Upper lobe of left lung (tissue), 6 donors: ENCODE measurements around the gene ADAMTS17. TPM values are rescaled to one million over a fixed set of nuclear protein-coding genes. Genes with fewer than 3 reads are reported as not detected.

ENCODE experiments used
- ATAC-seq, 2 donors: fragments of 200-7000 bp; cut with Tn5 transposase; one replicate each; pipeline ENCODE4 v1.9.1; 2022; ENCODE audit warnings: mild to moderate bottlenecking in 2 of 2, moderate library complexity in 2 of 2; ENCODE audit not compliant: low FRiP score in 2 of 2
- DNase-seq, 2 donors: peaks; one replicate each; pipeline ENCODE4 v3.0.0-alpha.2; 2019 to 2020
- H3K27ac ChIP-seq, 4 donors: fragments of 200-600 bp; sonication (generic); one replicate each; pipeline ENCODE4 v1.5.1; 2016 to 2019
- H3K27me3 ChIP-seq, 4 donors: fragments of 200-600 bp; sonication (generic); one replicate each; pipeline ENCODE4 v1.5.1; 2017 to 2019
- H3K36me3 ChIP-seq, 4 donors: fragments of 200-600 bp; sonication (generic); one replicate each; pipeline ENCODE4 v1.5.1; 2016 to 2019
- H3K4me1 ChIP-seq, 4 donors: fragments of 200-600 bp; sonication (generic); one replicate each; pipeline ENCODE4 v1.5.1; 2018 to 2019
- H3K4me3 ChIP-seq, 4 donors: fragments of 200-600 bp; sonication (generic); one replicate each; pipeline ENCODE4 v1.5.1; 2017 to 2019; ENCODE audit warnings: mild to moderate bottlenecking in 2 of 4, moderate library complexity in 1 of 4
- H3K9me3 ChIP-seq, 4 donors: fragments of 200-600 bp; sonication (generic); one replicate each; pipeline ENCODE4 v1.5.1; 2018 to 2019
- EP300 ChIP-seq, 4 donors: sonication (generic); formaldehyde crosslinking; IDR thresholded peaks; one replicate each; pipeline ENCODE4 v1.5.1; 2017; ENCODE audit warnings: antibody characterized with exemption in 4 of 4, control low read depth in 2 of 4
- POLR2A ChIP-seq, 4 donors: fragments of 450-650 bp; IDR thresholded peaks; one replicate each; pipeline ENCODE4 v1.5.1; 2016 to 2017; ENCODE audit warnings: antibody characterized with exemption in 4 of 4, mild to moderate bottlenecking in 2 of 4
- POLR2AphosphoS5 ChIP-seq, 2 donors: sonication (generic); formaldehyde crosslinking; IDR thresholded peaks; one replicate each; pipeline ENCODE4 v1.5.1; 2017; ENCODE audit warnings: antibody characterized with exemption in 2 of 2
- WGBS, 2 donors: methylation state at CpG; one replicate each; pipeline ENCODE4 v1.1.5; 2017 to 2018; 5-methylcytosine and 5-hydroxymethylcytosine counted together
- total RNA-seq, 6 donors: library from RNA; depleted of rRNA in 4 of 6; stranded (reverse); fragments of >200 nt in 4 of 6; gene quantifications; one replicate each; pipeline versions ENCODE4 v1.1.0 to v1.2.1, GENCODE V29; 2016 to 2021
- TF ChIP-seq, protein P1 (sequence below), 6 experiments: fragments of 450-650 bp in 4 of 6; fragments of 200-600 bp in 2 of 6; sonication (generic) in 2 of 6; IDR thresholded peaks; one replicate each; pipeline ENCODE4 v1.5.1; 2016 to 2019; ENCODE audit warnings: antibody characterized with exemption in 6 of 6
- donor health status: DM: no; HTN: no; CAD: no; lungs with moderate emphysema.
- donor health status: DM: no; HTN: yes; CAD: no; lungs with severe emphysema.

ADAMTS17 gene
- total RNA-seq, 6 donors from 2014 or later, result 3.2 to 11.5 (median 5.7) TPM

DNA sequence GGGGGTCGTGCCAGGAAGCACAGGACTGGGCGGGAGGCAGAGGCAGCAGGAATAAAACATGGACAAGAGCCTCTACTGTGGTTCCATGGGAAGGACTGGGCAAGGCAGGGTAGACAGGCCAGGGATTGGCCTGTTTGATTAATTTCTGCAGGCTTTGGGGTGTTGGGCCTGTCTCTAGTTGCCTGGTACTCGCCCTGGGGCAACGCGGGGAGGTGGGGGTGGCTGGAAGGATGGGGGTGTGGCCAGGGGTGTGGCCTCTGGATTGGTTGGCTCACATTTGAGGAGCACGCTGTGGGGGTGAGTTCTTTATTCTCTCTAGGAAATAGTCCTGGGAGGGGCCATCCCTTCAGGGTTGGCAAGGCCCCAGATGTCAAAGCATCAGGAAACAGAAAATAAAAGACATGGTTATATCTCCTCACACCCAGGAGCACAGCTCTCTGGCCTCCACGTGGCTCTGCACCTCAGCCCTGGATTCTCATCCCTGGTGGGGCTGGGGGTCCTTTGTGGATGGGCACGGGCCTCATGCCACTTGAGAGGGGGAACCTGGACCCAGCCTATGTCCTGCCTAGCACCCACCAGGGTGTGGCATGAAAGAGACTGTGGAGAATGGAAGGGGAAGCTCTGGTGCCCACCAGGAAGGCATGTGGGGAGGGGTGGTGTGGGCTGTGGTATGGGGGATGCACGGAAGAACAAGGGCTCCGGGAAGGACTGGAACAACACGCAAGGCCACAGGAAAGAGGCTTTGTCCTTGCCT is 385.6 kb downstream of the ADAMTS17 start:
- DNase-seq (no peak), ATAC-seq (no peak)
- TF ChIP-seq, protein P1, sequence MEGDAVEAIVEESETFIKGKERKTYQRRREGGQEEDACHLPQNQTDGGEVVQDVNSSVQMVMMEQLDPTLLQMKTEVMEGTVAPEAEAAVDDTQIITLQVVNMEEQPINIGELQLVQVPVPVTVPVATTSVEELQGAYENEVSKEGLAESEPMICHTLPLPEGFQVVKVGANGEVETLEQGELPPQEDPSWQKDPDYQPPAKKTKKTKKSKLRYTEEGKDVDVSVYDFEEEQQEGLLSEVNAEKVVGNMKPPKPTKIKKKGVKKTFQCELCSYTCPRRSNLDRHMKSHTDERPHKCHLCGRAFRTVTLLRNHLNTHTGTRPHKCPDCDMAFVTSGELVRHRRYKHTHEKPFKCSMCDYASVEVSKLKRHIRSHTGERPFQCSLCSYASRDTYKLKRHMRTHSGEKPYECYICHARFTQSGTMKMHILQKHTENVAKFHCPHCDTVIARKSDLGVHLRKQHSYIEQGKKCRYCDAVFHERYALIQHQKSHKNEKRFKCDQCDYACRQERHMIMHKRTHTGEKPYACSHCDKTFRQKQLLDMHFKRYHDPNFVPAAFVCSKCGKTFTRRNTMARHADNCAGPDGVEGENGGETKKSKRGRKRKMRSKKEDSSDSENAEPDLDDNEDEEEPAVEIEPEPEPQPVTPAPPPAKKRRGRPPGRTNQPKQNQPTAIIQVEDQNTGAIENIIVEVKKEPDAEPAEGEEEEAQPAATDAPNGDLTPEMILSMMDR (IDR thresholded peaks at IDR 0.05), result no peak
- no peak for TF ChIP-seq EP300 (IDR thresholded peaks at IDR 0.05)
- no peak for TF ChIP-seq POLR2AphosphoS5 (IDR thresholded peaks at IDR 0.05)
- TF ChIP-seq POLR2A (IDR thresholded peaks at IDR 0.05), result no peak
- H3K4me1 ChIP-seq, result peaks cover 0 to 4% (median 2%) of the 10 kb centered on the region in 4 donors
- WGBS, 2 donors, result 60 to 76% methylated on average over 10 to 11 of the region's 11 CpGs
- no peak overlapping the region for H3K27ac ChIP-seq
- H3K27me3 ChIP-seq, result no peaks in the 10 kb centered on the region
- no peak overlapping the region for H3K4me3 ChIP-seq
- H3K36me3 ChIP-seq, result no peaks in the 10 kb centered on the region
- no peaks in the 10 kb centered on the region for H3K9me3 ChIP-seq

DNA sequence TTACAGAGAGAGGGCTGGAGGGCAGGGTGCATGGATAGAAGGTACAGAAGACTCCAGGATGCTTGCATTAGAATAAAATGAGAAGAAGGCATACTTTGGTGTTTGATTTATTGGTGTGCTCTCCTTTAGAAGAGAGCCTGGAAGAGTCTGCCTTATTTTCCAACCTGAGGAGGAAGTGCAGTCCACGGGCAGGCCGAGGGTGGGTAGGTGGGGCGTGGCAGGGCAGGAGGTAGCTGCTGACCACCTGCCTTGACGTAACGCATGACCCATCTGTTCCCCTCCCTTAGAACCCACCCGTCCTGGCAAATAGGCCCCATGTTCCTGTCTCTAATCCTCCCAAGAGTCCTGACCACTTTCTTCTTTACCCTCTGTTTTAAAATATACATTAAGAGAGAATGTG is 386.2 kb downstream of the ADAMTS17 start:
- no peaks in the 10 kb centered on the region for H3K36me3 ChIP-seq
- ATAC-seq (no peak), DNase-seq (no peak)
- no peak overlapping the region for H3K4me3 ChIP-seq
- no peak overlapping the region for H3K27ac ChIP-seq
- peaks cover 0 to 4% (median 2%) of the 10 kb centered on the region in 4 donors for H3K4me1 ChIP-seq
- H3K27me3 ChIP-seq, result no peaks in the 10 kb centered on the region
- TF ChIP-seq POLR2AphosphoS5 (IDR thresholded peaks at IDR 0.05), result no peak
- no peak for TF ChIP-seq POLR2A (IDR thresholded peaks at IDR 0.05)
- 82 to 95% methylated on average over 6 of the region's 6 CpGs for WGBS, 2 donors
- no peaks in the 10 kb centered on the region for H3K9me3 ChIP-seq

DNA sequence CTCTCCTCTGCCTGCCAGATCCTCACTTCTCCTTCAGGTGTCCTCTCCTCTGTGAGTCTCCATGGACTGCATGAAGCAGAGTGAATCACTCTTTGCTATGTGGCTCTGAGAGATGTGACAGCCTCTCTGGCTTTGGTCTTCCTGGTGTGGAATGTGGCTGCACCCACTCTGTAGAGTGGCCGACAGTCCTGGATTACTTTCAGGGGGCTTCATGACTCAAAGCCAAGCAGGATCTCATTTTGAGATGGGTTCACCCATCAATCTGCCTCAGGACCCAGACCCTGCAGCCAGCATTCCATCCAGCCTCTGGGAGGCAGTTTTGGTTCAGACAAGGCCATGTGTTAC is 386.6 kb downstream of the ADAMTS17 start:
- H3K36me3 ChIP-seq, result no peaks in the 10 kb centered on the region
- ATAC-seq (no peak), DNase-seq (no peak)

DNA sequence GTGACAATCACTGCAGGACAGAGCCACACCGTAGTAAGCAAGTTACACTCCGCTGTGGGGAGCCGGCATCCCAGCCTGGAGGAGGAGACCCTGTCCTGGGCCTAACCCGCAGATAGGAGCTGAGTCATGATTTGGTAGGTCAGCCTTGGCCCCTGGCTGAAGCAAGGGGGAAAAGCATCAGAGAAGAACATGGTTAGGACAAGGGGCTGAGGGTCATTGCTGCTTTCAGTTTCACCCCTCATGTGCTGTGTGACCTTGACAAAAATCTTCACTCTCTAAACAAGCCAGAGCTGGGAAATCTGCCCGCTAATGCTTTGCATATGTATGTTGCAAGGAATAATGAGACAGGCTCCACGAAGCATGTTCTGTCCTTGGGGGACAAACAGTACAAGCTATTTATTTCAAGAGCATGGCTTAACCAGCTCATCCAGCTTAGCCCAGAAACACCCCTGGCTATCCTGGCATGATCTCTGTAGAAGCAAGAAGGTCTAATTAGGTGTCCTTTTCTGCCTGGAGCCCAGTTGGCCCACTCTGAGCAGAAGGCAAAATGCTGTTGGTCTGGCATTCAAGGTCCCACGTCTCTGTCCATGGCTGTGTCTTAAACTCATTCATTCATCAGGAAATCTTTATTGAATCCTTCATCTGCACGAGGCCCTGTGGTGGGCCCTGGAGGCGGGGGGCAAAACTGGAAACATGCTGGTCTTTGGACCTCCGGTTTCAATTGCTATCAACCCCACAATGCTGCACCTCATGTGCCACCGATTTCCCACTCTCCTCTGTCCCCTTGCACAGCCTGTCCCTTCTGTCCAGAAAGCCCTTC is 387.2 kb downstream of the ADAMTS17 start:
- TF ChIP-seq POLR2A (IDR thresholded peaks at IDR 0.05), result no peak
- no peak for TF ChIP-seq POLR2AphosphoS5 (IDR thresholded peaks at IDR 0.05)
- TF ChIP-seq, protein P1 (IDR thresholded peaks at IDR 0.05), result no peak
- TF ChIP-seq EP300 (IDR thresholded peaks at IDR 0.05), result no peak
- no peaks in the 10 kb centered on the region for H3K27me3 ChIP-seq
- no peak overlapping the region for H3K4me3 ChIP-seq
- H3K4me1 ChIP-seq, result peaks cover 0 to 4% (median 2%) of the 10 kb centered on the region in 4 donors
- WGBS, 2 donors, result 84 to 87% methylated on average over 11 of the region's 11 CpGs
- no peaks in the 10 kb centered on the region for H3K36me3 ChIP-seq
- no peak for ATAC-seq
- H3K9me3 ChIP-seq, result no peaks in the 10 kb centered on the region
- H3K27ac ChIP-seq, result no peak overlapping the region
- no peak for DNase-seq

More for the DNA sequence above, 386.6 kb downstream of the ADAMTS17 start:
- no peak overlapping the region for H3K27ac ChIP-seq
- no peak overlapping the region for H3K4me3 ChIP-seq
- 100% methylated on average over 1 of the region's 1 CpG for WGBS, 2 donors
- no peaks in the 10 kb centered on the region for H3K9me3 ChIP-seq
- TF ChIP-seq, protein P1 (IDR thresholded peaks at IDR 0.05), result no peak
- TF ChIP-seq POLR2AphosphoS5 (IDR thresholded peaks at IDR 0.05) (no peak), EP300 (IDR thresholded peaks at IDR 0.05) (no peak)
- H3K4me1 ChIP-seq, result peaks cover 0 to 4% (median 2%) of the 10 kb centered on the region in 4 donors
- H3K27me3 ChIP-seq, result no peaks in the 10 kb centered on the region

DNA sequence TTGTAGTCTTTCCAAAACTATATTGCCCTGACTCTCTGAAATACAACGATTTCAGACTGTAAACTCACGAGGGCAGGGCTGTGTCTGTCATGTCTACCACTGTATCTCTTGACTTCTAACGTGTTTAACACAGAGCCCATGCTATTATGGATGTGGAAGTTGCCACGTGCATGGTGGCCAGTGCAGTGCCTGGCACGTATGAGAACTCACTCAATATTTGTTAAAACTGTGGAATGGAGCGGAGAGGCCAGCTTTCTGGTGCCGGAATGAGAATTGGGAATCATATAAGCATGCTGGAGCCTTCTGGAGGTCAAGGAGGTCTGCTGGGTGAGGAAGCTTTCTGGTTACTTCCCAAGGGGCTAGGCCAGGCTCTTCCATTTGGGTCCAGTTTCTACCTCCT is 387.9 kb downstream of the ADAMTS17 start:
- no peak overlapping the region for H3K27ac ChIP-seq
- no peak overlapping the region for H3K4me3 ChIP-seq
- no peak for TF ChIP-seq POLR2AphosphoS5 (IDR thresholded peaks at IDR 0.05)
- TF ChIP-seq EP300 (IDR thresholded peaks at IDR 0.05), result no peak
- no peak for TF ChIP-seq POLR2A (IDR thresholded peaks at IDR 0.05)
- TF ChIP-seq, protein P1 (IDR thresholded peaks at IDR 0.05), result no peak
- H3K4me1 ChIP-seq, result peaks cover 0 to 4% (median 2%) of the 10 kb centered on the region in 4 donors
- no peaks in the 10 kb centered on the region for H3K36me3 ChIP-seq
- H3K27me3 ChIP-seq, result no peaks in the 10 kb centered on the region
- H3K9me3 ChIP-seq, result no peaks in the 10 kb centered on the region
- DNase-seq, result no peak
- ATAC-seq, result no peak
- 83 to 89% methylated on average over 7 of the region's 7 CpGs for WGBS, 2 donors
